ENCODE data around the gene LRRTM2.
A peak's percentile ranks its signal among the peaks of the same experiment; 100 is the strongest.

The LRRTM2 gene

GRCh38 chr5:138873466-138874221, 1.5 kb downstream of the LRRTM2 start:
- DNase-seq (ENCODE audit: low read depth), result no peak
- TF ChIP-seq, protein P1, sequence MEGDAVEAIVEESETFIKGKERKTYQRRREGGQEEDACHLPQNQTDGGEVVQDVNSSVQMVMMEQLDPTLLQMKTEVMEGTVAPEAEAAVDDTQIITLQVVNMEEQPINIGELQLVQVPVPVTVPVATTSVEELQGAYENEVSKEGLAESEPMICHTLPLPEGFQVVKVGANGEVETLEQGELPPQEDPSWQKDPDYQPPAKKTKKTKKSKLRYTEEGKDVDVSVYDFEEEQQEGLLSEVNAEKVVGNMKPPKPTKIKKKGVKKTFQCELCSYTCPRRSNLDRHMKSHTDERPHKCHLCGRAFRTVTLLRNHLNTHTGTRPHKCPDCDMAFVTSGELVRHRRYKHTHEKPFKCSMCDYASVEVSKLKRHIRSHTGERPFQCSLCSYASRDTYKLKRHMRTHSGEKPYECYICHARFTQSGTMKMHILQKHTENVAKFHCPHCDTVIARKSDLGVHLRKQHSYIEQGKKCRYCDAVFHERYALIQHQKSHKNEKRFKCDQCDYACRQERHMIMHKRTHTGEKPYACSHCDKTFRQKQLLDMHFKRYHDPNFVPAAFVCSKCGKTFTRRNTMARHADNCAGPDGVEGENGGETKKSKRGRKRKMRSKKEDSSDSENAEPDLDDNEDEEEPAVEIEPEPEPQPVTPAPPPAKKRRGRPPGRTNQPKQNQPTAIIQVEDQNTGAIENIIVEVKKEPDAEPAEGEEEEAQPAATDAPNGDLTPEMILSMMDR (conservative IDR thresholded peaks at IDR 0.05; ENCODE audit: low read depth, low read length), result no peak
- H3K4me3 ChIP-seq (ENCODE audit: low read depth, low read length), result no peak overlapping the region

GRCh38 chr5:138872841-138873465, 2.2 kb downstream of the LRRTM2 start:
- no peak for DNase-seq (ENCODE audit: low read depth)
- H3K4me3 ChIP-seq (ENCODE audit: low read depth, low read length), result no peak overlapping the region
- TF ChIP-seq, protein P1 (conservative IDR thresholded peaks at IDR 0.05; ENCODE audit: low read depth, low read length), result no peak

GRCh38 chr5:138870611-138871010, 4.5 kb downstream of the LRRTM2 start:
- TF ChIP-seq, protein P1 (conservative IDR thresholded peaks at IDR 0.05; ENCODE audit: low read depth, low read length), result no peak
- no peak overlapping the region for H3K4me3 ChIP-seq (ENCODE audit: low read depth, low read length)
- no peak for DNase-seq (ENCODE audit: low read depth)

- DNase-seq (ENCODE audit: low read depth), result peak; percentile 53
- TF ChIP-seq, protein P1 (conservative IDR thresholded peaks at IDR 0.05; ENCODE audit: low read depth, low read length), result no peak
- H3K4me3 ChIP-seq (ENCODE audit: low read depth, low read length), result no peak overlapping the region
Observed at GRCh38 chr5:138869763-138870500, 5.2 kb downstream of the LRRTM2 start.

GRCh38 chr5:138869038-138869437, 6.1 kb downstream of the LRRTM2 start:
- TF ChIP-seq, protein P1 (conservative IDR thresholded peaks at IDR 0.05; ENCODE audit: low read depth, low read length), result no peak
- DNase-seq (ENCODE audit: low read depth), result no peak
- no peak overlapping the region for H3K4me3 ChIP-seq (ENCODE audit: low read depth, low read length)

DNA sequence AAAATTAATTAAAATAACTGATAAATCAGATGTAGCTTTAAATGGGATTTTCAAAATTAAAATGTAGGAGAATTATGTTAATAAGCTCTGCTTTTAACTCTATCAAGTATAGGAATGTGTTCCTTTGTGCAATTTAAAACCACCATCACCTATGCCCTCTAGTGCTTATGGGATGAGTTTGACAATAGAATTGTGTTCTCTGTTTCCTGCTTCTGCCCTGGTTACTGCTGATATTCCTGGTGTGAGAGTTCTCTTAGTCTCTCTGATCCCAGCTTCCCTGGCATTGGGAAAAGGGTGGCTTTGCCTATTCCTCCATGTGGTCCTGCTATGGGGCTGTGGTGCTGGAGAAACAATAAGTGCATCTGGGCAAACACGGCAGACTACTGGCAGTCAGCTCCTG, 8.1 kb downstream of the LRRTM2 start:
- no peak overlapping the region for H3K4me3 ChIP-seq (ENCODE audit: low read depth, low read length)
- DNase-seq (ENCODE audit: low read depth), result no peak
- TF ChIP-seq, protein P1 (conservative IDR thresholded peaks at IDR 0.05; ENCODE audit: low read depth, low read length), result no peak

All from choroid plexus epithelial cell (primary cell).